Measurements from ENCODE around the gene FNDC5. TPM values are rescaled to one million over a fixed set of nuclear protein-coding genes. Genes with fewer than 3 reads are reported as not detected.

The FNDC5 gene
- total and polyA plus RNA-seq, 2 of the 13 experiments (the other 11 are each of a cell fraction or from before 2014, with no cell fraction given), result 1.4 to 3.1 TPM

DNA sequence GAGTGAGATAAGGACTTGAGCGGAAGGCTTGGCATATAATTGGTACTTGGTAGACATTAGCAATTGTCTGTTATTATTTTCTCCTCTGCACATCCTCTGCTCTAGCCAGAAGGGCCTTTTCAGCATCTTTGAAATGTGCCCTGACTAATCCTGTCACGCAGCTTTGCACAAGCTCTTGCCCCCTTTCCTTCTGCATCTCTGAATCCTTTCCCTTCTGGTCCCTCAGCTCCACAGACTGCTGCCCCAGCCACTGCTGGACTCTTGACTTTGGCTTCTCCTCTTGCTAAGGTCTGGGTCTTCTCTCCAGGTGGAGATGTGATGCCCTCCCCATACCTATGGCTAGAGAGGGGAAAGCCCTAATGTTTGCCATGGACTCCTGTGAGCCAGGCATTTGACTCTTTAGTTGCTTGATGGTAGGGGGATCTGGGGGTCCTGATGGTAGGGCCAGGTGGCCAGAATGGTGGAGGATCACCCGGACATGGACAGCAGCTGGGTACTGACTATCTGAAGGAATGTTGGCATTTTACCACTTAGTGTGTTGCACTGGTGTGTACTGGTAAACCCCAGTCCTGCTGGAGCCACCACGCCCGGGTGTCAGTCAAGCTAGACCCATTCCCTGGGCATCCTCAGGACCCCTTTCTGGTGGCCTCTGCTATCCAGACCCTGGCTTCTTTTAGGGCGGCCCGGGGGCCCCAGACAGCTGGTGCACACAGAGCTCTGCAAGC, 20.0 kb upstream of the FNDC5 start:
- no peak for FAIRE-seq
- H3K27ac ChIP-seq (ENCODE audit: extremely low read length, insufficient read depth, low read length), result no peak overlapping the region
- no TSS peak for BruUV-seq (replicated peaks)

More for the DNA sequence above, 20.0 kb upstream of the FNDC5 start:
- Histone ChIP-seq H3K27me3 (ENCODE audit: control insufficient read depth in 1 of 2, insufficient read depth in 2 of 2, low read length in 2 of 2) (peaks cover 10 to 60% of the 10 kb centered on the region in 2 experiments; a peak in 4 of 5 replicates), H3K9ac (ENCODE audit: insufficient read depth, low read depth, low read length) (no peak overlapping the region), H3K79me2 (ENCODE audit: insufficient read depth, low read length) (no peaks in the 10 kb centered on the region), H3K4me2 (ENCODE audit: low read depth, low read length) (no peak overlapping the region), H3K4me1 (ENCODE audit: insufficient read depth, low read length) (no peaks in the 10 kb centered on the region), H3K9me3 (ENCODE audit: low read length) (no peaks in the 10 kb centered on the region), H3K36me3 (replicated peaks in 1 of 2; ENCODE audit: control insufficient read depth in 1 of 2, insufficient read depth in 2 of 2, low read length in 2 of 2) (no peaks in the 10 kb centered on the region), H4K20me1 (ENCODE audit: insufficient read depth, low read length) (0 out of 2 replicates have a peak, but pooled peaks cover 2% of the 10 kb centered on the region), H3K4me3 (replicated peaks in 1 of 3; ENCODE audit: insufficient read depth in 1 of 3, low read depth in 2 of 3, low read length in 3 of 3) (no peak overlapping the region), H2AFZ (ENCODE audit: low read length) (no peak overlapping the region)
- POLR2A ChIA-PET, result no interaction called here
- intact Hi-C loops (cut with micrococcal nuclease; ENCODE audit: unreplicated experiment) (no loop called here), in situ Hi-C loops (cut with HindIII; ENCODE audit: extremely low pct_ligation_motif_present, low pct_unique_long_range_greater_than_20kb) (no loop called here)
- CTCF ChIA-PET (ENCODE audit: low intra/inter-chr PET ratio, low total read pairs), result no interaction called here
- TF ChIP-seq ZKSCAN8 (CRISPR knock-in tag; IDR thresholded peaks at IDR 0.05; ENCODE audit: borderline replicate concordance) (no peak), MTF2 (CRISPR knock-in tag; IDR thresholded peaks at IDR 0.05; ENCODE audit: borderline replicate concordance) (no peak), FOXA1 (IDR thresholded peaks at IDR 0.05) (no peak), FOXA1 (CRISPR knock-in tag; IDR thresholded peaks at IDR 0.05) (no peak), ZNF510 (CRISPR knock-in tag; IDR thresholded peaks at IDR 0.05; ENCODE audit: low read depth) (no peak), HNF4A (CRISPR knock-in tag; IDR thresholded peaks at IDR 0.05) (no peak)
- TF ChIP-seq, protein P1, sequence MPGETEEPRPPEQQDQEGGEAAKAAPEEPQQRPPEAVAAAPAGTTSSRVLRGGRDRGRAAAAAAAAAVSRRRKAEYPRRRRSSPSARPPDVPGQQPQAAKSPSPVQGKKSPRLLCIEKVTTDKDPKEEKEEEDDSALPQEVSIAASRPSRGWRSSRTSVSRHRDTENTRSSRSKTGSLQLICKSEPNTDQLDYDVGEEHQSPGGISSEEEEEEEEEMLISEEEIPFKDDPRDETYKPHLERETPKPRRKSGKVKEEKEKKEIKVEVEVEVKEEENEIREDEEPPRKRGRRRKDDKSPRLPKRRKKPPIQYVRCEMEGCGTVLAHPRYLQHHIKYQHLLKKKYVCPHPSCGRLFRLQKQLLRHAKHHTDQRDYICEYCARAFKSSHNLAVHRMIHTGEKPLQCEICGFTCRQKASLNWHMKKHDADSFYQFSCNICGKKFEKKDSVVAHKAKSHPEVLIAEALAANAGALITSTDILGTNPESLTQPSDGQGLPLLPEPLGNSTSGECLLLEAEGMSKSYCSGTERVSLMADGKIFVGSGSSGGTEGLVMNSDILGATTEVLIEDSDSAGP (CRISPR knock-in tag; IDR thresholded peaks at IDR 0.05; ENCODE audit: borderline replicate concordance), result no peak
- TF ChIP-seq, protein P2, sequence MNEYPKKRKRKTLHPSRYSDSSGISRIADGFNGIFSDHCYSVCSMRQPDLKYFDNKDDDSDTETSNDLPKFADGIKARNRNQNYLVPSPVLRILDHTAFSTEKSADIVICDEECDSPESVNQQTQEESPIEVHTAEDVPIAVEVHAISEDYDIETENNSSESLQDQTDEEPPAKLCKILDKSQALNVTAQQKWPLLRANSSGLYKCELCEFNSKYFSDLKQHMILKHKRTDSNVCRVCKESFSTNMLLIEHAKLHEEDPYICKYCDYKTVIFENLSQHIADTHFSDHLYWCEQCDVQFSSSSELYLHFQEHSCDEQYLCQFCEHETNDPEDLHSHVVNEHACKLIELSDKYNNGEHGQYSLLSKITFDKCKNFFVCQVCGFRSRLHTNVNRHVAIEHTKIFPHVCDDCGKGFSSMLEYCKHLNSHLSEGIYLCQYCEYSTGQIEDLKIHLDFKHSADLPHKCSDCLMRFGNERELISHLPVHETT (CRISPR knock-in tag; conservative IDR thresholded peaks at IDR 0.05), result no peak
- ATAC-seq, result no peak
- WGBS (ENCODE audit: low lambda C conversion rate), result 34% methylated on average over 4 of the region's 7 CpGs
- DNase-seq (ENCODE audit: low spot score), result no peak
